Mononuclear cell (primary cell): ENCODE data around the gene CENPVL2. TPM values are rescaled to one million over a fixed set of nuclear protein-coding genes. Genes with fewer than 3 reads are reported as not detected.
"Not testable (repeated sequence)": the region's sequence is repeated elsewhere in the genome, so short reads cannot be mapped to it uniquely, and the experiment has no call there.

Experiments used
- H3K27me3 ChIP-seq: 2 replicates; pipeline ENCODE4 v1.6.0; 2011; ENCODE audit warnings: low read length, control low read depth; ENCODE audit not compliant: insufficient read depth
- H3K4me1 ChIP-seq: 2 replicates; pipeline ENCODE4 v1.5.1; 2011; ENCODE audit warnings: mild to moderate bottlenecking, low read length, control low read depth; ENCODE audit not compliant: insufficient read depth
- H3K4me3 ChIP-seq: 2 replicates; pipeline ENCODE4 v1.5.1; 2011; ENCODE audit warnings: mild to moderate bottlenecking, low read length, moderate library complexity
- H3K9me3 ChIP-seq: 2 replicates; pipeline ENCODE4 v1.5.1; 2011; ENCODE audit warnings: low read depth, mild to moderate bottlenecking, control low read depth, low read length
- total RNA-seq: library from RNA; depleted of rRNA; stranded (reverse); fragments of >200 nt; gene quantifications from one replicate; pipeline ENCODE4 v1.2.3, GENCODE V29; 2012

Gene CENPVL2
- total RNA-seq = not detected

GRCh38 chrX:51682720-51683062 lies at the start of gene CENPVL2:
Gene CENPVL2 (minus strand): TSS chrX:51682831. CDS start chrX:51682831, 0 bp downstream.
- not testable (repeated sequence) for H3K9me3 ChIP-seq, H3K4me1 ChIP-seq, H3K27me3 ChIP-seq, H3K4me3 ChIP-seq

GRCh38 chrX:51728202-51728601 lies 45.6 kb upstream of the CENPVL2 start:
- Histone ChIP-seq H3K4me3 (no peak overlapping the region), H3K9me3 (no peaks in the 10 kb centered on the region), H3K4me1 (no peaks in the 10 kb centered on the region), H3K27me3 (no peaks in the 10 kb centered on the region)

GRCh38 chrX:51712943-51713647 lies 30.5 kb upstream of the CENPVL2 start:
- not testable (repeated sequence) for H3K27me3 ChIP-seq, H3K4me1 ChIP-seq, H3K9me3 ChIP-seq

GRCh38 chrX:51710277-51711164 lies 27.9 kb upstream of the CENPVL2 start, which contains the start of gene CENPVL1:
Gene CENPVL1 (plus strand): TSS chrX:51710512. CDS start chrX:51710512, 0 bp downstream.
- not testable (repeated sequence) for H3K4me1 ChIP-seq, H3K27me3 ChIP-seq, H3K4me3 ChIP-seq, H3K9me3 ChIP-seq

More at GRCh38 chrX:51712943-51713647, 30.5 kb upstream of the CENPVL2 start:
- H3K4me3 ChIP-seq = not testable (repeated sequence)

- Histone ChIP-seq H3K4me1 (no peaks in the 10 kb centered on the region), H3K27me3 (no peaks in the 10 kb centered on the region), H3K9me3 (no peaks in the 10 kb centered on the region), H3K4me3 (no peak overlapping the region)
Observed at GRCh38 chrX:51697397-51697796, 14.8 kb upstream of the CENPVL2 start.

- H3K4me1 ChIP-seq = no peaks in the 10 kb centered on the region
- H3K9me3 ChIP-seq = no peaks in the 10 kb centered on the region
- no peak overlapping the region for H3K4me3 ChIP-seq
- no peaks in the 10 kb centered on the region for H3K27me3 ChIP-seq
Observed at GRCh38 chrX:51694254-51694653, 11.6 kb upstream of the CENPVL2 start.

GRCh38 chrX:51681808-51682719 lies 567 bp downstream of the CENPVL2 start:
- not testable (repeated sequence) for H3K4me1 ChIP-seq, H3K4me3 ChIP-seq, H3K9me3 ChIP-seq, H3K27me3 ChIP-seq

- not testable (repeated sequence) for H3K27me3 ChIP-seq, H3K9me3 ChIP-seq, H3K4me3 ChIP-seq, H3K4me1 ChIP-seq
Observed at GRCh38 chrX:51679689-51680433, 2.8 kb downstream of the CENPVL2 start.

- Histone ChIP-seq H3K4me1 (no peaks in the 10 kb centered on the region), H3K9me3 (no peaks in the 10 kb centered on the region), H3K4me3 (no peak overlapping the region), H3K27me3 (no peaks in the 10 kb centered on the region)
Observed at GRCh38 chrX:51665981-51666380, 16.6 kb downstream of the CENPVL2 start.

GRCh38 chrX:51643377-51643776 lies 39.3 kb downstream of the CENPVL2 start:
- H3K4me3 ChIP-seq = no peak overlapping the region
- H3K27me3 ChIP-seq = no peaks in the 10 kb centered on the region
- no peaks in the 10 kb centered on the region for H3K4me1 ChIP-seq
- no peaks in the 10 kb centered on the region for H3K9me3 ChIP-seq

GRCh38 chrX:51641421-51642021 lies 41.1 kb downstream of the CENPVL2 start:
- Histone ChIP-seq H3K9me3 (no peaks in the 10 kb centered on the region), H3K4me1 (no peaks in the 10 kb centered on the region), H3K4me3 (no peak overlapping the region), H3K27me3 (no peaks in the 10 kb centered on the region)

- H3K4me3 ChIP-seq, H3K4me1 ChIP-seq, H3K27me3 ChIP-seq, H3K9me3 ChIP-seq: not testable (repeated sequence)
Observed at GRCh38 chrX:51636511-51636910, 46.1 kb downstream of the CENPVL2 start.
